A673 (cell line): ENCODE data around the gene CCDC172. TPM values are rescaled to one million over a fixed set of nuclear protein-coding genes. Genes with fewer than 3 reads are reported as not detected.

Experiments
- BruUV-seq: library from RNA; stranded (reverse); fragments of 400-500 nt; replicated peaks from 2 replicates; lab custom pipeline; 2021; lab: Mats Ljungman, UMichigan
- CTCF ChIA-PET: fragments of 300-600 bp; sonication (Branson Sonifier 250); formaldehyde crosslinking; loops from one replicate; lab custom pipeline; 2022; ENCODE audit warnings: antibody characterized with exemption; lab: Charles Lee
- POLR2A ChIA-PET: fragments of 300-600 bp; sonication (Branson Sonifier 250); formaldehyde crosslinking; loops from one replicate; lab custom pipeline; 2022; ENCODE audit warnings: antibody characterized with exemption; ENCODE audit not compliant: low non-redundant PET; lab: Charles Lee
- DNase-seq: peaks from one replicate; pipeline ENCODE4 v3.0.0-alpha.2; 2015; ENCODE audit warnings: low spot score
- H3K27ac ChIP-seq: fragments of 200-600 bp; sonication (generic); 2 replicates; pipeline ENCODE4 v1.5.1; 2016; ENCODE audit warnings: mixed run types, low read depth, mild to moderate bottlenecking, mixed read lengths, antibody characterized with exemption, low read length; ENCODE audit not compliant: poor library complexity, severe bottlenecking
- H3K27me3 ChIP-seq: fragments of 200-600 bp; sonication (generic); replicated peaks from 2 replicates; pipeline ENCODE4 v1.6.1; 2017; ENCODE audit warnings: mixed run types, low read depth, mild to moderate bottlenecking, mixed read lengths, antibody characterized with exemption, low read length; ENCODE audit not compliant: insufficient read depth, poor library complexity
- H3K36me3 ChIP-seq: fragments of 200-600 bp; sonication (generic); 2 replicates; pipeline ENCODE4 v1.6.1; 2016; ENCODE audit warnings: mixed run types, mild to moderate bottlenecking, mixed read lengths, antibody characterized with exemption, low read length; ENCODE audit not compliant: insufficient read depth, poor library complexity, severe bottlenecking
- H3K4me1 ChIP-seq: fragments of 200-600 bp; sonication (generic); 2 replicates; pipeline ENCODE4 v1.6.1; 2017; ENCODE audit warnings: mixed run types, mild to moderate bottlenecking, mixed read lengths, antibody characterized with exemption, low read length; ENCODE audit not compliant: insufficient read depth, poor library complexity, severe bottlenecking
- H3K4me3 ChIP-seq: fragments of 200-600 bp; sonication (generic); 2 replicates; pipeline ENCODE4 v1.5.1; 2016; ENCODE audit warnings: low read depth, mixed run types, mild to moderate bottlenecking, mixed read lengths, low read length; ENCODE audit not compliant: poor library complexity, severe bottlenecking
- H3K9me3 ChIP-seq: fragments of 200-600 bp; sonication (generic); 2 replicates; pipeline ENCODE4 v1.6.1; 2016; ENCODE audit warnings: mixed run types, low read depth, mild to moderate bottlenecking, mixed read lengths, antibody characterized with exemption, low read length; ENCODE audit not compliant: poor library complexity, severe bottlenecking
- EZH2 ChIP-seq: fragments of 200-600 bp; sonication (generic); IDR thresholded peaks from 2 replicates; pipeline ENCODE4 v1.6.1; 2017; ENCODE audit warnings: borderline replicate concordance, low read depth, mild to moderate bottlenecking, mixed read lengths, antibody characterized with exemption, low read length; ENCODE audit not compliant: poor library complexity, severe bottlenecking
- intact Hi-C: fragments of 100-400 bp; cut with micrococcal nuclease; formaldehyde crosslinking; loops from one replicate; pipeline ENCODE4 v1.10.0; 2022; ENCODE audit not compliant: unreplicated experiment
- total RNA-seq: library from RNA; stranded (reverse); gene quantifications from 2 replicates; pipeline ENCODE4 v1.2.3, GENCODE V29; 2021
- TF ChIP-seq, protein P1 (sequence below): fragments of 300-800, 200-600 bp; sonication (generic); conservative IDR thresholded peaks from 2 replicates; pipeline ENCODE4 v1.5.1; 2017; ENCODE audit warnings: low read depth, mild to moderate bottlenecking, antibody characterized with exemption, low read length, moderate library complexity, mixed read lengths

Gene CCDC172
- total RNA-seq, 1 experiment from 2014 or later: not detected

- no TSS peak for BruUV-seq
- TF ChIP-seq EZH2: no peak
- TF ChIP-seq, protein P1, sequence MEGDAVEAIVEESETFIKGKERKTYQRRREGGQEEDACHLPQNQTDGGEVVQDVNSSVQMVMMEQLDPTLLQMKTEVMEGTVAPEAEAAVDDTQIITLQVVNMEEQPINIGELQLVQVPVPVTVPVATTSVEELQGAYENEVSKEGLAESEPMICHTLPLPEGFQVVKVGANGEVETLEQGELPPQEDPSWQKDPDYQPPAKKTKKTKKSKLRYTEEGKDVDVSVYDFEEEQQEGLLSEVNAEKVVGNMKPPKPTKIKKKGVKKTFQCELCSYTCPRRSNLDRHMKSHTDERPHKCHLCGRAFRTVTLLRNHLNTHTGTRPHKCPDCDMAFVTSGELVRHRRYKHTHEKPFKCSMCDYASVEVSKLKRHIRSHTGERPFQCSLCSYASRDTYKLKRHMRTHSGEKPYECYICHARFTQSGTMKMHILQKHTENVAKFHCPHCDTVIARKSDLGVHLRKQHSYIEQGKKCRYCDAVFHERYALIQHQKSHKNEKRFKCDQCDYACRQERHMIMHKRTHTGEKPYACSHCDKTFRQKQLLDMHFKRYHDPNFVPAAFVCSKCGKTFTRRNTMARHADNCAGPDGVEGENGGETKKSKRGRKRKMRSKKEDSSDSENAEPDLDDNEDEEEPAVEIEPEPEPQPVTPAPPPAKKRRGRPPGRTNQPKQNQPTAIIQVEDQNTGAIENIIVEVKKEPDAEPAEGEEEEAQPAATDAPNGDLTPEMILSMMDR: no peak
- CTCF ChIA-PET: no interaction called here
- peak; percentile 44 for DNase-seq
- no peak overlapping the region for H3K27ac ChIP-seq
- H3K9me3 ChIP-seq: no peaks in the 10 kb centered on the region
- peaks cover 41% of the 10 kb centered on the region for H3K27me3 ChIP-seq
- intact Hi-C loops: no loop called here
- H3K36me3 ChIP-seq: no peaks in the 10 kb centered on the region
- no peak overlapping the region for H3K4me3 ChIP-seq
- H3K4me1 ChIP-seq: no peaks in the 10 kb centered on the region
- POLR2A ChIA-PET: interaction anchor here (0.6 kb wide), 1 partner anchor 426 kb away, joined by 3 read pairs; no protein-coding TSS in a partner anchor
Measured at GRCh38 chr10:116364868-116365267, 40.6 kb downstream of the CCDC172 start.

DNA sequence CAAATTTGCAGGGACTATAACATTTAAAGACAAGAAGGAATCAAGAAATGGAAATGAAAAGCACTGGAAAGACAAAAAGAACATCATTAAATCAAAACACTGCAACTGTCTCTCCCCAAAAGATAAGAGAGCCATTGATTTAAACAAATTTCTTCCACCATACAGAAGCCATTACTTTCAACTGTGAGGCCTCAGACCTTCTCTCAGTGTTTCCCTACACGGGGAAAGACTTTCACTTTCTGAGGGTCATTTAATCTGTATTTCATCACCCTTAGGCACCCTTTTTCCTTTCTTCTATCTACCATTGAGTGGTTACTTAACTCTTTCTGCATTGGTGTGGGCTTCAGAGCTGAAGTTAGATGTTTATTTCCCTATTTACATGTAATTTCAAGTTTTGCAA is 47.5 kb downstream of the CCDC172 start:
- DNase-seq: no peak
- POLR2A ChIA-PET: no interaction called here
- Histone ChIP-seq H3K4me1 (no peaks in the 10 kb centered on the region), H3K36me3 (no peaks in the 10 kb centered on the region), H3K4me3 (no peak overlapping the region), H3K27ac (no peak overlapping the region), H3K9me3 (no peaks in the 10 kb centered on the region), H3K27me3 (peaks cover 35% of the 10 kb centered on the region)
- CTCF ChIA-PET: no interaction called here
- no TSS peak for BruUV-seq
- TF ChIP-seq, protein P1: no peak
- no peak for TF ChIP-seq EZH2
- intact Hi-C loops: no loop called here

DNA sequence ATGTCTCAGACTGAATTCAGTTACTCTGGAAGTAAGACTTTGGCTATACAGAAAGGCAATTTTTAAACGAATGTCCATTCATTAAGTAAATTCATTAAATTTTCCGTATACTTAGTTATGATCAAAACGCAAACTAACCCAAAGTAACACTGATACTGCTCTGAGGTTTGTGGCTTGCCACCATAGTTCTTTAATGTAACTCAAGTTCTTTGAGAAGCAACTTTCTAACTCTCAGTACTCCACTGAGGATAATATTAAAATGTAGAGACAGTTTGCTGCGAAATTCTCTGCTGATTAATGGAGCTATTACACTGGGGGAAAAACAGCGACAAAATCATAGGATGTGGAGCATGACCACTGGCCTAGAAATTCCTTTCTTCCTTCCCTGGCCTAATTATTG is 58.0 kb downstream of the CCDC172 start:
- Histone ChIP-seq H3K4me3 (no peak overlapping the region), H3K27ac (no peak overlapping the region), H3K36me3 (no peaks in the 10 kb centered on the region), H3K27me3 (peaks cover 70% of the 10 kb centered on the region), H3K9me3 (no peaks in the 10 kb centered on the region), H3K4me1 (no peaks in the 10 kb centered on the region)
- POLR2A ChIA-PET: no interaction called here
- no TSS peak for BruUV-seq
- intact Hi-C loops: loop anchor here (10.0 kb wide), 1 partner anchor 1237 kb away; no protein-coding TSS in a partner anchor
- TF ChIP-seq, protein P1: no peak
- TF ChIP-seq EZH2: no peak
- no peak for DNase-seq
- CTCF ChIA-PET: no interaction called here
